ENCODE results near the gene DUSP5.

DUSP5 gene

GRCh38 chr10:110502072-110502845 lies 4.6 kb downstream of the DUSP5 start:
- DNase-seq, result peak in 1 of 2 experiments; percentile 42

- peak; percentile 91 to 95 for DNase-seq
These were observed 5.2 kb downstream of the DUSP5 start for GRCh38 chr10:110502851-110503301.

GRCh38 chr10:110503528-110504110 lies 5.9 kb downstream of the DUSP5 start:
- DNase-seq, result peak in 1 of 2 experiments; percentile 11

- peak in 1 of 2 experiments; percentile 32 for DNase-seq
These were observed 6.5 kb downstream of the DUSP5 start for GRCh38 chr10:110504111-110504735.

GRCh38 chr10:110505130-110505770 lies 7.5 kb downstream of the DUSP5 start:
- DNase-seq, result no peak

GRCh38 chr10:110506448-110506847 lies 8.7 kb downstream of the DUSP5 start:
- no peak for DNase-seq

GRCh38 chr10:110507346-110507745 lies 9.6 kb downstream of the DUSP5 start:
- no peak for DNase-seq

- DNase-seq, result no peak
These were observed 10.6 kb downstream of the DUSP5 start for GRCh38 chr10:110508159-110508788.

GRCh38 chr10:110508806-110509544 lies 11.3 kb downstream of the DUSP5 start:
- DNase-seq, result no peak

GRCh38 chr10:110509560-110509959 lies 11.9 kb downstream of the DUSP5 start:
- no peak for DNase-seq

- DNase-seq, result no peak
These were observed 12.4 kb downstream of the DUSP5 start for GRCh38 chr10:110510086-110510485.

GRCh38 chr10:110510730-110511129 lies 13.0 kb downstream of the DUSP5 start:
- DNase-seq, result no peak

GRCh38 chr10:110511734-110512449 lies 14.2 kb downstream of the DUSP5 start:
- no peak for DNase-seq

- DNase-seq, result peak; percentile 55 to 60
These were observed 14.9 kb downstream of the DUSP5 start for GRCh38 chr10:110512461-110513187.

GRCh38 chr10:110513949-110514348 lies 16.2 kb downstream of the DUSP5 start:
- no peak for DNase-seq

- DNase-seq, result no peak
These were observed 17.1 kb downstream of the DUSP5 start for GRCh38 chr10:110514848-110515247.

GRCh38 chr10:110516815-110517492 lies 19.2 kb downstream of the DUSP5 start:
- no peak for DNase-seq

GRCh38 chr10:110522365-110522988 lies 24.8 kb downstream of the DUSP5 start:
- DNase-seq, result no peak

- DNase-seq, result no peak
These were observed 26.0 kb downstream of the DUSP5 start for GRCh38 chr10:110523736-110524135.
